WTC11 (cell line): ENCODE measurements around the gene FGF8. TPM values are rescaled to one million over a fixed set of nuclear protein-coding genes. Genes with fewer than 3 reads are reported as not detected.
A peak's percentile ranks its signal among the peaks of the same experiment; 100 is the strongest.

ENCODE experiments used
- ARID4B ChIP-seq: sonication (generic); formaldehyde crosslinking; IDR thresholded peaks from 2 replicates; pipeline ENCODE4 v1.8.0; 2023; ENCODE audit warnings: missing genetic modification reagents, mild to moderate bottlenecking, borderline replicate concordance
- CBFB ChIP-seq: sonication (generic); formaldehyde crosslinking; IDR thresholded peaks from 2 replicates; pipeline ENCODE4 v1.8.1; 2022; ENCODE audit warnings: mild to moderate bottlenecking, low read depth, missing genetic modification reagents
- CREB1 ChIP-seq: sonication (generic); formaldehyde crosslinking; IDR thresholded peaks from 2 replicates; pipeline ENCODE4 v1.8.0; 2023; ENCODE audit warnings: mild to moderate bottlenecking, missing genetic modification reagents
- E2F4 ChIP-seq: sonication (generic); formaldehyde crosslinking; IDR thresholded peaks from 2 replicates; pipeline ENCODE4 v1.8.1; 2022; ENCODE audit warnings: low read depth, mild to moderate bottlenecking, moderate library complexity, missing genetic modification reagents, borderline replicate concordance
- IRF1 ChIP-seq: sonication (generic); formaldehyde crosslinking; IDR thresholded peaks from 2 replicates; pipeline ENCODE4 v1.8.0; 2023; ENCODE audit warnings: missing genetic modification reagents
- IRF2 ChIP-seq: sonication (generic); formaldehyde crosslinking; IDR thresholded peaks from 2 replicates; pipeline ENCODE4 v1.8.0; 2022; ENCODE audit warnings: low read depth, missing genetic modification reagents, borderline replicate concordance
- MAX ChIP-seq: sonication (generic); formaldehyde crosslinking; IDR thresholded peaks from 2 replicates; pipeline ENCODE4 v1.8.0; 2022; ENCODE audit warnings: mild to moderate bottlenecking, missing genetic modification reagents
- NFYB ChIP-seq: sonication (generic); formaldehyde crosslinking; conservative IDR thresholded peaks from 2 replicates; pipeline ENCODE4 v1.8.0; 2022; ENCODE audit warnings: low read depth, missing genetic modification reagents
- NR3C1 ChIP-seq: sonication (generic); formaldehyde crosslinking; conservative IDR thresholded peaks from 2 replicates; pipeline ENCODE4 v1.8.1; 2023; ENCODE audit warnings: low read depth, mild to moderate bottlenecking, missing genetic modification reagents
- PRDM15 ChIP-seq: sonication (generic); formaldehyde crosslinking; IDR thresholded peaks from 2 replicates; pipeline ENCODE4 v1.8.0; 2022; ENCODE audit warnings: missing genetic modification reagents
- RELA ChIP-seq: sonication (generic); formaldehyde crosslinking; IDR thresholded peaks from 2 replicates; pipeline ENCODE4 v1.8.1; 2022; ENCODE audit warnings: missing genetic modification reagents, mild to moderate bottlenecking, borderline replicate concordance
- SMAD4 ChIP-seq: sonication (generic); formaldehyde crosslinking; IDR thresholded peaks from 2 replicates; pipeline ENCODE4 v1.8.0; 2022; ENCODE audit warnings: mild to moderate bottlenecking, missing genetic modification reagents
- SOX15 ChIP-seq: fragments of 250-450 bp; sonication (Bioruptor Pico); IDR thresholded peaks from 2 replicates; pipeline ENCODE4 v1.9.0; 2021; ENCODE audit warnings: mild to moderate bottlenecking
- TEAD4 ChIP-seq: sonication (generic); formaldehyde crosslinking; IDR thresholded peaks from 2 replicates; pipeline ENCODE4 v1.8.0; 2022; ENCODE audit warnings: mild to moderate bottlenecking, missing genetic modification reagents
- TP53 ChIP-seq: sonication (generic); formaldehyde crosslinking; IDR thresholded peaks from 2 replicates; pipeline ENCODE4 v1.8.1; 2023; ENCODE audit warnings: mild to moderate bottlenecking, missing genetic modification reagents
- USF1 ChIP-seq: sonication (generic); formaldehyde crosslinking; IDR thresholded peaks from 2 replicates; pipeline ENCODE4 v1.8.0; 2022; ENCODE audit warnings: mild to moderate bottlenecking, missing genetic modification reagents
- ZBTB21 ChIP-seq: sonication (generic); formaldehyde crosslinking; IDR thresholded peaks from 2 replicates; pipeline ENCODE4 v1.8.1; 2023; ENCODE audit warnings: mild to moderate bottlenecking, missing genetic modification reagents, borderline replicate concordance
- ZNF121 ChIP-seq: sonication (generic); formaldehyde crosslinking; IDR thresholded peaks from 2 replicates; pipeline ENCODE4 v1.8.0; 2023; ENCODE audit warnings: missing genetic modification reagents
- ZNF281 ChIP-seq: sonication (generic); formaldehyde crosslinking; IDR thresholded peaks from 2 replicates; pipeline ENCODE4 v1.8.0; 2023; ENCODE audit warnings: mild to moderate bottlenecking, missing genetic modification reagents
- ZNF317 ChIP-seq: sonication (generic); formaldehyde crosslinking; IDR thresholded peaks from 2 replicates; pipeline ENCODE4 v1.8.1; 2023; ENCODE audit warnings: low read depth, mild to moderate bottlenecking, moderate library complexity, missing genetic modification reagents, borderline replicate concordance
- ZNF423 ChIP-seq: fragments of 250-450 bp; sonication (Bioruptor Pico); IDR thresholded peaks from 2 replicates; pipeline ENCODE4 v2.1.2; 2022; ENCODE audit warnings: mild to moderate bottlenecking, moderate library complexity
- ZNF512 ChIP-seq: sonication (generic); formaldehyde crosslinking; IDR thresholded peaks from 2 replicates; pipeline ENCODE4 v1.8.1; 2022; ENCODE audit warnings: missing genetic modification reagents, borderline replicate concordance
- total RNA-seq: library from RNA; stranded (reverse); gene quantifications from 3 replicates; pipeline ENCODE4 v1.2.3, GENCODE V29; 2021

The FGF8 gene
- total RNA-seq, 1 experiment from 2014 or later = 28.9 TPM

GRCh38 chr10:101774589-101775272 is 1.2 kb downstream of the FGF8 start (continued):
- no peak for TF ChIP-seq PRDM15 (CRISPR knock-in tag)
- TF ChIP-seq NR3C1 (CRISPR knock-in tag) = 0 out of 2 replicates have a peak, but pooled peaks have one; percentile 74
- TF ChIP-seq ARID4B (CRISPR knock-in tag) = peak; percentile 53; the same call in 1 of the 2 replicates
- TF ChIP-seq SMAD4 (CRISPR knock-in tag) = 0 out of 2 replicates have a peak, but pooled peaks have one; percentile 36
- no peak for TF ChIP-seq ZNF121 (CRISPR knock-in tag)
- peak; percentile 44; the same call in 1 of the 2 replicates for TF ChIP-seq NFYB (CRISPR knock-in tag)
- peak; percentile 78; the same call in 1 of the 2 replicates for TF ChIP-seq USF1
- peak; percentile 99 for TF ChIP-seq MAX (CRISPR knock-in tag)
- no peak for TF ChIP-seq CBFB (CRISPR knock-in tag)
- no peak for TF ChIP-seq CREB1 (CRISPR knock-in tag)
- peak; percentile 37 for TF ChIP-seq ZNF423 (CRISPR knock-in tag)
- peak; percentile 81; the same call in 1 of the 2 replicates for TF ChIP-seq ZBTB21 (CRISPR knock-in tag)
- no peak for TF ChIP-seq SOX15 (CRISPR knock-in tag)
- peak; percentile 82 for TF ChIP-seq TP53
- no peak for TF ChIP-seq ZNF317 (CRISPR knock-in tag)
- no peak for TF ChIP-seq ZNF512 (CRISPR knock-in tag)
- no peak for TF ChIP-seq E2F4 (CRISPR knock-in tag)
- TF ChIP-seq ZNF281 (CRISPR knock-in tag) = peak; percentile 68; the same call in 1 of the 2 replicates
- TF ChIP-seq TEAD4 (CRISPR knock-in tag) = 0 out of 2 replicates have a peak, but pooled peaks have one; percentile 25
- TF ChIP-seq IRF2 (CRISPR knock-in tag) = no peak
- 0 out of 2 replicates have a peak, but pooled peaks have one; percentile 80 for TF ChIP-seq IRF1 (CRISPR knock-in tag)
- TF ChIP-seq RELA (CRISPR knock-in tag) = peak; percentile 93
